Inflammatory macrophage treated with lipopolysaccharide for 4 hours (primary cell): ENCODE data around the gene EPB41L1.

Source experiments
- DNase-seq: peaks from one replicate; pipeline ENCODE4 v3.0.0-alpha.2; 2020

Gene EPB41L1

DNA sequence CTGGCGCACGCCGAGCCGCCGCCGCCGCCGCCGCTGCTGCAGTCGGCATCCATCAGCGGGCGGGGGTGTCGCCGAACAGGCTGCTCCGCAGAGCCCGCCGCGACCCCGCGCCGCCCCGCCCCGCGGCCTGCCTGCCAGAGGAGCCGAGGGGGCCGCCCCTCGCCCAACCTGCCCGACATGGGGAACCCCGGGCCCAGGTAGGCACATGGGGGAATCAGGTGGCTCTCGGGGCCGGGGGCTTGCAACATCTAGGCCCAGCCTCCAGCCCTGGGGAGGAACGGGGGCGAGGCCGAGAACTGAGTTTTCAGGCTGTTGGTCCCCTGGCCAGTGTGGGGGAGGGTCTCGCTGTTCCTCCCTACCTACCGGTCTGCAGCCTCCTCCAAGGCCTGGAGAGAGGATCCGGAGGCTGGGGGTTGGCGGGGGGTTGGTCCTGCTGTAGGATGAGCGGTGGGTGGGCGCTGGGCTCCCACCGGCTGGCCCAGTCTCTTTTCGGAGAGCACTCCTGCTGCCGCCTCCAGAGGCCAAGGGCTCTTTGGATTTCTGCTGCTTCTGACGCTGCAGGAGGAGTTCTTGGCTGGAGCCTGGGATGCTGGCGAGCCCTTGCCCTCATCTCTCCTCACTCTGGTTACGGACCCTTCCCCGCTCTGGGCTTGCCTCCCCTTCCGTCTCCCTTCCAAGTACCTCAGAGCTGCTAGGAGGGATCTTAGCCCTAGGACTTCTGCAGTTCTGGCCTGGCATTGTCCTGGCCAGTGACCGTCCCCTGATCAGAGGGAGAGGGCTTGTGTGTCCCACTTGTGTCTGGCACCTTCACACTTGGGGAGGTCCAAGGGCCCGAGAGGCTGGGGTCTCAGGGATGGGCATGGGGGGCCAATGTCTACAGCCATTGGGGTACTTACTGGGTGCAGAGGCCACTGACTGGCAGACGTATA is at the start of gene EPB41L1:
TSS of gene EPB41L1 (plus strand) at position 41 of the 929 bp plus-strand sequence. CDS start 19,038 bp downstream, outside the sequence.
- no peak for DNase-seq

GRCh38 chr20:36104856-36105255 is 49.7 kb upstream of the EPB41L1 start:
- DNase-seq = no peak

DNA sequence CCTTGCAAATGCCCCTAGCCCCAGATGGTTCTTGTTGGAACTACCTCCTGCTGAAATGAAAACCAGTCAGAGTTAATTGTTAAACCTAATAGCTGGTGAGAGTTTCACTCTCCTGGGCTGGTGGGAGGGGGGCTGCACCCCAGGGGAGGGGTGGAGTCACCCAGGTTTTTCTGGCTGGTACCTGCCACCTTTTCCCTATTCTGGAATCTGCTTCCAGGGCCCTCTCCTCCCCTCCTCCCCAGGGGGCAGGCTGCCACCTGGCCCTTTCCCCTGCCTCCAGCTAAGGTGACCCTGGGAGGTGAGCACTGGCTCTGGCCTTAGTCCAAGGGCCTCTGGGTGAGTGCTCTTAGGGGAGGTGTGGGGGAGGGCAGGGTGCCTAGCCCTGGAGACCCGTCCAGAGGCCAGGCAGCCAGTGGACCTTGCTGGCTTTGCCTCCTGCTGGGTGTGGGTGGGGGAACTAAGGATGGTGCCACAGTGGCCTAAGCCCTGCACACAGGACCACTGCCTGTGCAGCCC is 48.8 kb upstream of the EPB41L1 start:
- no peak for DNase-seq

- no peak for DNase-seq
Measured at GRCh38 chr20:36106606-36107005, 47.9 kb upstream of the EPB41L1 start.

- no peak for DNase-seq
Measured at GRCh38 chr20:36107881-36108280, 46.7 kb upstream of the EPB41L1 start.

DNA sequence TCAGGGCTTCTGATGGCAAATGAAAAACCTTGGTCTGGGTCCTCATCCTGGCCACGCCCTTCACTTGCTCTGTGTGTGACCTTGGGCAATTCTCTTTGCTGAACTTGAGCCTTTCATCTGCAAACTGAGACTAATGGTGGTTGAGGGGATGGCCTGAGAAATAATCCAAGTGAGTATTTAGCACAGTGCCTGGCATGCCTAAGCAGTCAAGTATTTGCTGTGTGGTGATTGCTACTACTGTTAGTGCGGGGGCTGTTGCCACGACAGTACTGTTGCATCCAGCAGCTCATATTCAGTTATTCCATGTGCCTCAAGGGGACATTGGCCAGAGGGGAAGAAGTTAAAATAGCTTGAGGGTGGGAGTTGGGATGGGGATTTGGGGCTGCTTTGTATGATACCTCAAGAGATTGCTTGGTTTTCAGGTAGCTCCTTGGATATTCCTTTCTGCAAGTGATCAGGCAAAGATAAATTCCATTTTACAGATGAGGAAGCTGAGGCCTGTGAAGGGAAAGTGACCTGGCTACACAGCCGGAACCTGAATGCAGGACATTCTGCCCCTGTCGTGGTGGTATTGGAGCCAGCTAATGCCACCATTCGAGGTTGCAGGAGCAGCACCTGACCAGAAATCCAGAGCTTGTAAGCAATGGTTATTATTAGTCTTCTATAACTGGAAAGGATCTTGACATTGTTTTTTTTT is 45.1 kb upstream of the EPB41L1 start:
- DNase-seq = no peak

- DNase-seq = no peak
Measured at GRCh38 chr20:36110994-36111393, 43.5 kb upstream of the EPB41L1 start.

DNA sequence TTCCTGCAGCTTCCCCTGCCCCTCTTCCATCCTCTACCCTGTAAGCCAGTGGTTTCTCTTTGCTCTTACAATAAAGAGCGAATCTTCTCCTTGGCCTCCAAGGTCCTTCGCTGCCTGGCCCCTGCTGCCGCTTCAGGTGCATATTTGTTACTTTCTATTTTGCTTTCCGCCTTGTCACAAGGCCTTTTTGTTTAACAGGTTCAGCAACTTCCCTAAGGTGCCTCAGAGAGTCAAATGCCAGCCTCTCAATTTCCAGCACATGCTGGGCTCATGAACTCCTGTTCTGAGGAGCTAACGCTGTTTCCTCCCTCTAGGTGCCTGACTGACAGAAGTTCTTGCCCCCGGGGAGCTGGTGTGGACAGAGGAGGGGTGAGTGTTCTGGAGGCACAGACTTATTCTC is 42.4 kb upstream of the EPB41L1 start:
- DNase-seq = no peak

GRCh38 chr20:36113036-36113435 is 41.5 kb upstream of the EPB41L1 start:
- DNase-seq = peak; percentile 90

DNA sequence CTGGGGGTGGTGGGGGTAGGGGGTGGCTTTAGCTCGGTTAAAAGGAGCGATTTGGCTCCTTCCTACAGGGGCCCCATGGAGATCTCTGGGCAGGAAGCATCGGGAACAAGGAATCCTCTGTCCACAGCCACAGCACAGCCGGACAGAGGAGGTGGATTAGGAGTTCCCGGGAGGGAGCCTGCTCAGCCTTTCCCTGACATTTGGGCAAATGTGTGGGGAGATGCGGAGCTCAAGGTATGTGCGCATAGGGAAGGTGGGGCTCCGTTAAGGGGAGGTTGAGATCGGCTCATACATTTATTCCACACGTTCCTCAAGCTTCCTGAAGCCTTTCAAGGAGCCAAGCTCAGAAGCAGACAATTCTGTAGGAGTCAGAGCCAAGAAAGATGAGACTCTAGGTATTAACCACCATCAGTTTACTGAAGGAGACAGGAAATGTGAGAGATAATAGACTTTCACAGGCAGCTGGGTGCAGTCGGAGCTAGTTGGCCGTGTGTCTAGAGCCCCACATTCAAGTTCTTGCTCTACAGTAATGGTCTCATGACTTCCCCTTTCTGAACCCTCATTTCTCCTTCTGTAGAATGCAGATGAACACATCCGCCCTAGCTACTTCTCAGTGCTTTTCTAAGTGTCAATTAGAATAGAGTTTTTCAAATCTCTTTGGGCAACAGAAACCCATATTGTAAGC is 40.8 kb upstream of the EPB41L1 start:
- peak; percentile 89 for DNase-seq

- DNase-seq = no peak
Measured at GRCh38 chr20:36114707-36115106, 39.8 kb upstream of the EPB41L1 start.

DNA sequence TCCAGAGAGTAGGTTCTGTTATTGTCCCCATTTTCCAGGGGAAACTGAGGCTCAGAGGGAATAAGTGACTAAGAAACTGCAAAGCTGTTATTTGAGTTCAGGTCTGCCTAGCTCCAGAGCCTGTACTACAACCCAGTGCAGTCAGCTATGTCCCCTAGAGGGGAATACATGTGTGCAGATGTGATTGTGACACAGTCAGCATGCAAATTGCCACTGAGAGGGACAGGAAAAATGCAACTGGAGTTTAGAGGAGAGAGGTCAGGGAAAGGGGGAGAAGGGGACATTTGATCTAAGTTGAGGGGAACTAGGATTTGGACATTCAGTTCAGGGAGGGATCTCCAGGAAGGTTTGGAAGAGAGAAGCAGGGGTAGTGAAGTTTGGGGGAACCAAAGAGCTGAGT is 38.6 kb upstream of the EPB41L1 start:
- DNase-seq = peak; percentile 60

DNA sequence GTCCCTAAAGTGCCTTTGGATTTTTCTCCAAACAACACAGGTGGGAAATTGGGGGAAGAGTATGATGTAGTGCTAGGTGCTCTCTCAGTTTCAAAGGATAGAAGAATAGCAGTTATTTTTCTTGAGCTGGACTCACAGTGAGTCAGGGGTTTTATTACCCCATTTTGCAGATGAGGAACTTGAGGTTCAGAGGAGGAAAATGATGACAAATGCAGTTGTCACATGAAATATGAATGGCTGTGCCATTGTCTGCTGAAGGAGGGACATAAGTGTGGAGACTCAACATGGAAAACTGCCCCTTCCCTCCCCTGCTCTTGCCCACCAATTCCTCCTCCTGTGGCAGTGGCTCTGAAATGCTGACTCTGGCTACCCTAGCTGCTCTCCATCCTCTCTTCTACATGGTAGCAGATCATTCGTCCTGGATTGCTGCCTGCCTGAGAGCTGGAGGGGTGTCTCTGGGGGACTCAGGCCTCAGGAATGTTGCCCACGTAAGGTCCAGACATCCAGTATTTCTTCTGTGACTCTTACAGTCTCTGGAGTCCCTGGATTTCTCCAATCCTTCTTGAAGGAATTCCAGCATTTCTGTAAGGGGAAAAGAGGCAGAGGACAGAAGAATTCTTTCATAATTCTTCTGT is 37.6 kb upstream of the EPB41L1 start:
- peak; percentile 84 for DNase-seq

GRCh38 chr20:36117638-36118037 is 36.9 kb upstream of the EPB41L1 start:
- DNase-seq = peak; percentile 79

DNA sequence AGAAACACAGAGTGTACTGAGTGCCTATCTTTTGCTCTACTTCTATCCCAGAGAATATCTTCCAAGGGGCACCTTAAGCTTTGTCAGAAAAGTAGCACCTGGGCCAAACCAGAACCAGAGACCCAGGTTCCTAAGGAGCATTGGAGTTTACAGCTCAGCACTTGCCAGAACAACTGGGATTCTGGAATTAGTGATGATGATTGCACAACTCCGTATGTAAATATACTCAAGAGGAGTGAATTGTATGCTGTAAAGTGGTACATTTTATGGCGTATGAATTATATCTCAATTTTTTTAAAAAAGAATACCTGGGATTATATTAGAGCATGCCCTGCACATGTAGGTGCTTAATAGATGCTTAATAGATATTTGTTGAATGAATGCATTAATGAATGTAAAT is 36.2 kb upstream of the EPB41L1 start:
- DNase-seq = no peak

DNA sequence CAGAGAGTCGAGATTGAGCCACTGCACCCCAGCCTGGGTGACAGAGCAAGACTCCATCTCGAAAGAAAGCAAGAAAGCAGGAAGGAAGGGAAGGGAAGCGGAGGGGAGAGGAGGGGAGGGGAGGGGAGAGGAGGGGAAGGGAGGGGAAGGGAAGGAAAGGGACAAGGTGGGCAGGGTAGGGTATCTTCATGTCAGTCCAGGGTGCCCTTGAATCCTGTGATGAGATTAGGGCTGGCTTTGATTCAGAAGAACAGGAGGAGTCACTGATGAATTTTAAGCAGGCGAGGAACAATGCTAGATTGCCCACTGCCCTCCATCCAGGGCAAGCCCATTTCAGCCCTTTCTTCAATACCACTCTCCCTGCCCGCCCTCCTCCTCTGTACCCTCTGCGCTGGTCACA is 35.0 kb upstream of the EPB41L1 start:
- no peak for DNase-seq

DNA sequence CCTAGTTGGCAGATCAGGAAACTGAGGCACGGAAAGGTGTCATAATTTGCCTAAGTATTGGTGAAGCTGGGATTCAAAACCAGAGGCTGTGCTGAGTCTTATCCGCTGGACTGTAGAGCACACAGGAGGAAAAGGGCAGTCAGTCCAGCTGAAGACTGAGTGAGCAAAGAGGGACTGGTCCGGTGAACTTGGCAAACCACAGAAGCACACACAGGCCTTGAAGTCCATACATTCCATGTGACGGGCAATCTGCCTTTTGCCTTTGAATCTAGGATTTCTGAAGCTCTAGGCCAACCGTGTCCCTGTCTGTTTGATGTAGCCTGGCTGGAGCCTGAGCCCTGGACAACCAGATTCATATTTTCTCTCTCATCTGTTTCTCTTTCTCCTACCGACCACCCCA is 34.3 kb upstream of the EPB41L1 start:
- no peak for DNase-seq

GRCh38 chr20:36120991-36121390 is 33.5 kb upstream of the EPB41L1 start:
- no peak for DNase-seq

DNA sequence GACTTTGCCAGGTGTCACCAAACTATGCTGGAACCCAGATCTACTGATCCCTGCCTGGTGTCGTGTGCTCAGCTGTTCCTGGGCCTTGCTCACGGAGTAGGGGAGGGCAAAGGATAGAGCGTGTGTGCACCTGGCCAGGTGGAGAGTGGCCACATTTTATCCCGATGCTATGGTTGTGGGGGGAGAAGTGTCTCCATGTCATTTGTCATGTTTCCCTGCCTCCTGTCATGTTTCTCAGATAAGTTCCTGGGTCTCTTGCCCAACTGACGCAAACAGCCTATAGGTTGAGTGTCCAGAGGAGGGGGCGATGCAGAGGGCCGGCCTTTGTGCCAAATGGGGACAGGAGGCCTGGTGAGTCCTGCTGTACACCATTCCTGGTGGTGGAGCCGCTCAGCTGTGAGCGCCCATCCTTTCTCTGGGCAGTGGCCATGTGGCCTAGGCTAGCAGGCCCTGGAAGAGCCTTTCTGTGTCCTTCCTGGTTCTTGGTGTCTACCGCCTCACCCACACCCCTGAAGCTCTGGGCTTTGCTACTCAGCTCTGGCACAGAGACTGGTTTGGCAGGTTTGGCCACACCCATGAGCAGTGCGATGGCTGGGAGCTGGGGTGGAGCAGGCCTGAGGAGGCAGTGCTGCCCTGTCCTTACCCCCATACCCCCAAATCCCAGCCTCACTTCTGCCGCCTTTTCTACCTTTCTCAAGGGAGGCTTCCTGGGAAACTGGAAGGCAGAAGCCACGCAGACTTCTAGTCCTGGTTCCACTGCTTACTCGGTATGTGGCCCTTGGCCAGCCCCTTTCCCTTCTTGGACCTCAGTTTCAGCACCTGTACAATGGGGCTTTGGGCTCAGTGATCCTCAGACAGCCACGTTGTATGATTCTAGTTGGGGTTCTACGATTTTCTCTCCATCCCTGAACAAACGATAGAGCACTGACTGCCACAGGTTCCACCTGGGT is 32.3 kb upstream of the EPB41L1 start:
- no peak for DNase-seq

DNA sequence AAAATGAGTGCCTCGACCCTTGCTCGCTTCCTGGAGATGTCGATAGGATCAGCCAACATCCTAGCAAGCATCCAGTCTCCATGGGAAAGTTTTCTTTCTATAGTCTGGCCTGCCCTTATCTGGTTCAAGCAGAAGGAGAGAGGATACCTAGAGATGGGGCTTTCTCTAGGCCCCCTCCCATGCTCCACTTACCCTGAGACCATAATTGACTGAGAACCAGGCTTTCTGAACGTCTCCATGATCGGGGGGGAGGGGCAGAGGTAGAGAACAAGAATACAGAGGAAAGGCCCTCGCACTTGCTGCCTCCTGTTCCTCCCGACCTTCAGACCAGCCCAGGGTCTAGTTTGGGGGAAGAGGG is 31.6 kb upstream of the EPB41L1 start:
- DNase-seq = no peak

DNA sequence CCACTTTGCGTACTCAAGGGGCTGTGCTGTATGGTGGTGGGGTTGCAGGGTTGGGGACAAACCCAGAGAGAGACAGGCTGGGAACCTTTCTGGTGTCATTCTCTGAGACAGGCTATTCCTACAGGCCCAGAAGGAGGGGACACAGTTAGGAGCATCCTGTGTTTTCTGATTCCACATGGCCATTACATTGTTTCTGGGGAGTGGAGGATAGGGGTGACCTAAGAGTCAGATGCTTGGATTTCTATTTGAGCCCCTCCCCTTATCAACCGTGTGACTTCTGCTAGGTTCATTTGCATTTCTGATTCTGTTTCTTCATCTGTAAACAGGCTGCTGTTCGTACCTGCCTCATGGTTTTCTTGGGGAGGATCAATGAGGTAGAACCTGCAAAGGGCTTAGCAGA is 29.4 kb upstream of the EPB41L1 start:
- no peak for DNase-seq
